ENCODE results near the gene DENND4A. TPM values are rescaled to one million over a fixed set of nuclear protein-coding genes. Genes with fewer than 3 reads are reported as not detected.

DENND4A gene
- total RNA-seq, 4 donors from 2014 or later = 7.4 to 16.4 (median 13.3) TPM

DNA sequence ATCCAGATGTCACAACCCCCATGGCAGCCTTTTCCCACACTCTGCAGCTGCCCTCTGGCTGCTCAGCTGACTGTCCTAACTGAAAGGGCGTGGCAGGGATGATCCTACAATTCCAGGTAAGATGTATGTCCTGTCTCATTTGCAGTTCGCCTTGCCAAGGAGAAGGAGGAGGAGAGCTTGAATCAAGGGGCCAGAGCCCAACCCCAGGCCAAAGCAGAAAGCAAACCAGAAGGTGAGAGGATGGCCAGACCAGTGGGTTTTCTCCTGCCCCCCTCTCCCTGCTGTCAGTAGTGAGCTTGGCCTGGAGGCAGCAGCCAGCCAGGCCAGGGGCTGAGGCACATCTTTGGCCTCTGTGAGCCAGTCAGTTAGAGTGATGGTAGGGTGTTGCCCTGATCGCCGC, 147.8 kb downstream of the DENND4A start:
- no peak for TF ChIP-seq POLR2A (IDR thresholded peaks at IDR 0.05)
- TF ChIP-seq, protein P1, sequence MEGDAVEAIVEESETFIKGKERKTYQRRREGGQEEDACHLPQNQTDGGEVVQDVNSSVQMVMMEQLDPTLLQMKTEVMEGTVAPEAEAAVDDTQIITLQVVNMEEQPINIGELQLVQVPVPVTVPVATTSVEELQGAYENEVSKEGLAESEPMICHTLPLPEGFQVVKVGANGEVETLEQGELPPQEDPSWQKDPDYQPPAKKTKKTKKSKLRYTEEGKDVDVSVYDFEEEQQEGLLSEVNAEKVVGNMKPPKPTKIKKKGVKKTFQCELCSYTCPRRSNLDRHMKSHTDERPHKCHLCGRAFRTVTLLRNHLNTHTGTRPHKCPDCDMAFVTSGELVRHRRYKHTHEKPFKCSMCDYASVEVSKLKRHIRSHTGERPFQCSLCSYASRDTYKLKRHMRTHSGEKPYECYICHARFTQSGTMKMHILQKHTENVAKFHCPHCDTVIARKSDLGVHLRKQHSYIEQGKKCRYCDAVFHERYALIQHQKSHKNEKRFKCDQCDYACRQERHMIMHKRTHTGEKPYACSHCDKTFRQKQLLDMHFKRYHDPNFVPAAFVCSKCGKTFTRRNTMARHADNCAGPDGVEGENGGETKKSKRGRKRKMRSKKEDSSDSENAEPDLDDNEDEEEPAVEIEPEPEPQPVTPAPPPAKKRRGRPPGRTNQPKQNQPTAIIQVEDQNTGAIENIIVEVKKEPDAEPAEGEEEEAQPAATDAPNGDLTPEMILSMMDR (IDR thresholded peaks at IDR 0.05) = no peak
- no peak overlapping the region for H3K4me3 ChIP-seq (ENCODE audit: low read depth, poor library complexity, severe bottlenecking)
- intact Hi-C loops (cut with DNase I; ENCODE audit: low total_unique reads) = loop anchor here (10.0 kb wide), 1 partner anchor 211 kb away; no protein-coding TSS in a partner anchor
- WGBS, 2 donors = 93 to 98% methylated on average over 4 of the region's 4 CpGs
- DNase-seq (ENCODE audit: low spot score in 2 of 2) = no peak

DNA sequence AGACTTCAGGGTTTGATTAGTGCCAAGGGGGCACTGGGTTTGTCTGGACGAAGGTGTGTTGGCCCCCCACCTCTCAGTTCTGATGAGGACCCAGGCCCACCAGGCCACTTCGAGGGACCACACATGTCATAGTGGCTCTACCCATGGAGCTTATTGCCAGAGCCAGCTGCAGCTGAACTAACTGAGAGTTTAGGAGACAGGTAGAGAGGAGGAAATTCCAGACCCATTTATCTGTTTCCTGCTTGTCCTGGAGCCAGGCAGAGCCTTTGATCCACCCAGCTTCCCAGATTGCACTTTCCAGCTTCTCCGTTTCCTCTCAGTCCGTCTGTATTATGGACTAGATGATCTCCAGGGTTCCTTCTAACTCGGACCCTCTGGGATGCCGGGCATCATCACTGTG, 149.5 kb downstream of the DENND4A start:
- 51 to 56% methylated on average over 6 of the region's 6 CpGs for WGBS, 2 donors
- no peak overlapping the region for H3K4me3 ChIP-seq (ENCODE audit: low read depth, poor library complexity, severe bottlenecking)
- DNase-seq (ENCODE audit: low spot score in 2 of 2) = no peak
- intact Hi-C loops (cut with DNase I; ENCODE audit: low total_unique reads) = loop anchor here (10.0 kb wide), 1 partner anchor 212 kb away; no protein-coding TSS in a partner anchor
- TF ChIP-seq, protein P1 (IDR thresholded peaks at IDR 0.05) = no peak
- TF ChIP-seq POLR2A (IDR thresholded peaks at IDR 0.05) = no peak

DNA sequence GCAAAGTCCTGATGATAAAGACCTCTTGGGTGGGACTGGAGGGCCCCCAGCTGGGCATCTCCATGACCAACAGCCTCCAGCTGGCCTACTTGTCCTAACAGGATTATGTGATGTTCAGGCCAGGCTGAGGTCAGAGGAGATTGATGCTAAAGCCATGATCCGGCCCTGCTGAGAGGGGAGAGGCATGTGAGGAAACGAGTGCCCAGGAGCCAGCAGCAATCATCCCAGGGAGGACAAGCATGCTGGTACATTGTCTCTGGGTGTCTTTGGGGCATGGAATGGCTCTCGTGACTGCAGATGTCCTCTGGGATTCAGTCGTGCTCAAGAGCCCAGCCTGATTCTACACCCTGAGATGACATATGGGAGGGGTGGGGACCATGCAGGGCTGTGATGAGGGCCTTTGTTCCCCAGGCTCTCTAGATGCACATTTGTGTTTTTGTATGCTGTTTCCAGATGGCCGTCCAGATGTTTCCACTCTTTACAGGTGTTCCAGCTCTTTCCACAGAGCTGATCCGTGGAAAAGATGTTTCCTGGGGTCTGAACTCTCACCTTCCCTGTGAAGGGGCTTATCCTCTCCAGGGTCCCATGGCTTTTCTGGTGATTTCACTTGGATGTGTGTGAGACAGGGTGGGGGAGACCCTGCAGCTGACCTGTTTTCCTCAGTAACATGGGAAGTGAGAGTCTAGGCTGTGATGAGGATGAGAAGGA, 150.2 kb downstream of the DENND4A start:
- TF ChIP-seq, protein P1 (IDR thresholded peaks at IDR 0.05) = no peak
- no peak for TF ChIP-seq POLR2A (IDR thresholded peaks at IDR 0.05)
- WGBS, 2 donors = 60 to 61% methylated on average over 6 of the region's 6 CpGs
- H3K4me3 ChIP-seq (ENCODE audit: low read depth, poor library complexity, severe bottlenecking) = no peak overlapping the region
- intact Hi-C loops (cut with DNase I; ENCODE audit: low total_unique reads) = loop anchor here (10.0 kb wide), 1 partner anchor 213 kb away; no protein-coding TSS in a partner anchor
- no peak for DNase-seq (ENCODE audit: low spot score in 2 of 2)

DNA sequence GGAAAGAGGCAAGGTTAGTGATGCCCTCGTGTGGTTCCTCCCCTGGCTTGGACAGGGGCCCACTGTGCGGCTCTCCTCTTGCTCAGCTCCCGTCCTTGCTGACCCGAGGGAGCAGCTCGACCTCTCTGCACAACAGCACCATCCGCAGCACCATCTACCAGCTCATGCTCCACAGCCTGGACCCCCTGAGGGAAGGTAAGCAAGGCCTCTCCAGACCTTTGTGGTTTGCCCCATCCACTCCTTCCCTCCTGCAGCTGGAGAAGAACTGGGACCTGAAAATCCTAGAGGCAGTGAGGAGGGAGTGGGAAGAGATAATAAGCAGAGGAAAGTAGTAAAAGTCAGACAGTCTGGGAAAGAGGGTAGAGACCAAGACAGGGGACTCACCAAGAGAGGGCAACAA, 152.6 kb downstream of the DENND4A start:
- no peak overlapping the region for H3K4me3 ChIP-seq (ENCODE audit: low read depth, poor library complexity, severe bottlenecking)
- intact Hi-C loops (cut with DNase I; ENCODE audit: low total_unique reads) = no loop called here
- TF ChIP-seq POLR2A (IDR thresholded peaks at IDR 0.05) = no peak
- TF ChIP-seq, protein P1 (IDR thresholded peaks at IDR 0.05) = no peak
- no peak for DNase-seq (ENCODE audit: low spot score in 2 of 2)
- WGBS, 2 donors = 62 to 80% methylated on average over 6 of the region's 6 CpGs

DNA sequence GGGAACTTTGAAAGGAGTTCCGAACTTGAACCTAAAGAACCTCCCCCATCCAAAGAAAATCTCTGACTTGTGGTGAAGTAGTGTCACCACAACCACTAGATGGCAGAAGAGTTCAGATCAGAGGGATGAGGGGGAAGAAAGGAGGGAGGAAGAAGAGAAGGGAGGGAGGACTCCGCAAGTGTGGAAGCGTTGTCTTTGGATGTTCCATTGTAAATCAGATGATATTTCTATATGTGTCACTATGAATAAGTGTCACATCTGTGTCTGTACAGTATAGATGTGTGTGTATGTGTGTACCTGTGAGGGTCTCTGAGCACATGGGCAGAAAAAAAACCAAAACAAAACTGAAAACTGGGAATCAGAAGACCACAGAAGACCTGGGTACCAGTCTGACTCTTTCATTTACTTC, 153.4 kb downstream of the DENND4A start:
- no peak for DNase-seq (ENCODE audit: low spot score in 2 of 2)
- intact Hi-C loops (cut with DNase I; ENCODE audit: low total_unique reads) = no loop called here
- 1 to 4% methylated on average over 3 of the region's 3 CpGs for WGBS, 2 donors
- no peak overlapping the region for H3K4me3 ChIP-seq (ENCODE audit: low read depth, poor library complexity, severe bottlenecking)
- TF ChIP-seq POLR2A (IDR thresholded peaks at IDR 0.05) = no peak
- TF ChIP-seq, protein P1 (IDR thresholded peaks at IDR 0.05) = peak in 1 of 3 donors; percentile 52

Measured in lower leg skin (tissue), 4 donors.